ENCODE data around the gene CD58. TPM values are rescaled to one million over a fixed set of nuclear protein-coding genes. Genes with fewer than 3 reads are reported as not detected.

Gene CD58
- total RNA-seq, 1 donor from 2014 or later, result 20.6 TPM

DNA sequence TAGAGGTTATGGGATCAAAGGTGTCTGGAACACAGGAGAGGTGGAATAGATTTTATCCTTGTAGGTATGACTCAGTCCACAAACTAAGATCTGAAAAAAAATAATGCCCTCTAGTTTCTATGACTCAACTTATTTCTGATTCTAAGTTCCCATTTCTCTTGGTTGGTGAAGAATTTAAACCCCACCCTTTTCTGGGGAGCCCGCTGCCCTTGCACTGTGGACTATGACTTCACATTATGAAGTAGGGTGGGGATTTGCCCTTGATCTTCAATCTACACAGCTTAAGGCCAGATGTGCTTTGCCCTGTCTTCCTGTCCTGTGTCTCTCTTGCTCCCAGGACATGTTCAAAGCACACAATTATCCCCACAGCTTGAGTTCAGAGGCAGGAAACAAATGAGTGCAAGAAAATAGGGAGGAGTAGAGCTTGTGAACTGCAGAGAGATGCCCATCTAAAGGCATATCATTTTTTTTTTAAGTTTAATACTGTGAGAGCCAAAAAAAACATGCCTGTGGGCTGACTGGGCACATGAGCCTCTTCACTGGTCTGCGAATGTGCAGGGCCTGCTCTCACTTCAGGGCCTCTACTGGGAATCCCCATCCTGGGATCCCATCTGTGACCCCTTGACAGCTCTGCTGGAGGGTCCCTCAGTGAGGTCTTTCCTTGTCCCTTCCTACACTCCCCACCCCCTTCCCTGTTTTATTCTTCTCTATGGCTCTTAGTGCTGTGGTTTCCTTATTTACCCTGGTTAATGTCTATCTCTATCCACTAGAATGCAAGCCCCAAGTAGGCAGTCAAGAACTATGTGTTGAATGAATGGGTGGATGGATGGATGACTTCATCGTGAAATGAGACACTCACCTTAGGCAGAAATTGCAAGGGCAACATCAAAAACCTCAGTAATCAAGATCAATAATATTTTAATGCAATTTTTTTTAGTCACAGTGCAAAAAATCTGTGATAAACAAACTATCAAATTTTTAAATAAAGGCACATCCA lies 61.5 kb downstream of the CD58 start:
- DNase-seq, result no peak

DNA sequence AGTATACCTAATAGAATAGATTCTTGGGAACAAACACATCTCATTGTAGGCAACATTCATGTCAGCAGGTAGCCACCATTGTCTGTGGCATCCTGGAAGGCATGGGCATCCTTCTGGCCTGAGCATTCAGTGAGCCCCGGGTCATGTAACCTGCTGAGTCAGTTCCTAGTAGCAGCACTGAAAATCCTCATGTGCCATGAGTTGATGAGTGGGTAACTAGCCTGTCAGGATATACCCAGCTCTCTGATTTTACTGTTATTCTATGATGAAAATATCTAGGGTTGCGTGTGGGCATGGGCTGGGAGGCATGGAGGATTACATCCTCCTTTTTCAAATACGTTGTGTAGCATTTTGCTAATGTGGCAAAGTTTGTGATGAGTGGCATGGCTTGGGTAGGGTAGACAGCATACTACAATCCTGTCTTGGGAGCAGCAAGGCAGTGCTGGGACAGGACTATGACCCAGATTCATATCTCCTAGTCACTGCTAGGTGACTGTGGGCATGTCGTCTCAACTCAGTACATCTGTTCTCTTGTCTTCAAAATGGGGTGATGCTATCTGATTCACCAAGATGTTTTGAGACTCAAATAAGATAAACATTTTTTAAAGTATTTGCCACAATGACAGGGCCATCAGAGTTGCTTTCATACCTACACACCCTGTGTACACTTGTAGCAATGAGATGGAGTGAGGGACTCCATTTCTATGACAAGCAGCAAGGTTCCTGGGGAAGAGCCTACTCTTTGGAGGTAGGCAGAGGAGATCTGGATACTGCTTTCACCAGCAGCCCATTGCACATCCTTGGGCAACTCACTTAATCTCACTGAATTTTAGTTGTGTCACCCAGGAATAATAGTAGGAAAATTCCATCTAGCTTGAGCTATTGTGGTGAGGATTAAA lies 62.5 kb downstream of the CD58 start:
- no peak for DNase-seq

DNA sequence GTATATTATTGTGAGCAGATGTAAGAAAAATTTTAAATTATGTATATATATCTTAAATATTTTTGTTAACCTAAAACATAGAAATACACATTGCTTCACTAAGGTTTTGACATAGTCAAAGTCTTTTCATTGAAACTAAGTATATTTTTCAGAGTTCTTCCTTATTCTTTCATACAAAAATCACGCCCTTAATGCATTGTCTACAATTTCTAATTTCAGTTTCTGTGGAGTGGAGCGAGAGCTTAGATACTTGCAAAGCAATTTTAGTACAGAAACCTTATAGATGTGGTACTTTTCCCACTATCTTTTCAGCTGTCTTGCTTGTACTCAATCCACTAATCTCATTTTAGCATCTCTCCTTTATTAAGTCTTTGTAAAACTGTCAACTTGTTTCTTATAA lies 63.2 kb downstream of the CD58 start:
- no peak for DNase-seq

DNA sequence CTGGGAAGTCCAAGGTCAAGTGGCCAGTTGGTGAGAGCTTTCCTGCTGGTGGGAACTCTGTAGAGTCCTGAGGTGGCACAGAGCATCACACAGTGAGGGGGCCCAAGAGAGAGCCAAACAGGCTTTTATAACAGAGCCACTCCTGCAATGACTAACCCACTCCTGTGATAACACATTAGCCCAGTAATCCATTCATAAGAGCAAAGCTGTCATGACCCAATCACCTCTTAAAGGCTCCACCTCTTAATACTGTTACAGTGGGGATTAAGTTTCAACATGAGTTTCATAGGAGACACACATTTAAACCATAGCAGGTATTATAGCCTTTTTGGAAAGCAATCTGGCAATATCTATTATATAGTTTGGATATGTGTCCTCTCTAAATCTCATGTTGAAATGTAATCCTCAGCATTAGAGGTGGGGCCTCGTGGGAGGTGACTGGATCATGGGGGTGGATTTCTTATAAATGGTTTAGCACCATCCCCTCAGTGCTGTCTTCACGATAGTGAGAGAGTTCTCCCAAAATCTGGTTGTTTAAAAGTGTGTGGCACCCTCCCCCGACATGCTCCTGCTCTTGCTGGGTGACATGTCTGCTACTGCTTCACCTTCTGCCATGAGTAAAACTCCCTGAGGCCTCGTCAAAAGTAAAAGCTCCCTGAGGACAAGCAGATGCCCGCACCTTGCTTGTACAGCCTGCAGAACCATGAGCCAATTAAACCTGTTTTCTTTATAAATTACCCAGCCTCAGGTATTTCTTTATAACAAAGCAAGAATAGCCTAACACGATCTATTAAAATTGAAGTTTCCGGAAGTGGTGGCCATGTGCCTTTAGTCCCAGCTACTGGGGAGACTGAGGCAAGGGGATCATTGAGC lies 64.5 kb downstream of the CD58 start:
- DNase-seq, result no peak

DNA sequence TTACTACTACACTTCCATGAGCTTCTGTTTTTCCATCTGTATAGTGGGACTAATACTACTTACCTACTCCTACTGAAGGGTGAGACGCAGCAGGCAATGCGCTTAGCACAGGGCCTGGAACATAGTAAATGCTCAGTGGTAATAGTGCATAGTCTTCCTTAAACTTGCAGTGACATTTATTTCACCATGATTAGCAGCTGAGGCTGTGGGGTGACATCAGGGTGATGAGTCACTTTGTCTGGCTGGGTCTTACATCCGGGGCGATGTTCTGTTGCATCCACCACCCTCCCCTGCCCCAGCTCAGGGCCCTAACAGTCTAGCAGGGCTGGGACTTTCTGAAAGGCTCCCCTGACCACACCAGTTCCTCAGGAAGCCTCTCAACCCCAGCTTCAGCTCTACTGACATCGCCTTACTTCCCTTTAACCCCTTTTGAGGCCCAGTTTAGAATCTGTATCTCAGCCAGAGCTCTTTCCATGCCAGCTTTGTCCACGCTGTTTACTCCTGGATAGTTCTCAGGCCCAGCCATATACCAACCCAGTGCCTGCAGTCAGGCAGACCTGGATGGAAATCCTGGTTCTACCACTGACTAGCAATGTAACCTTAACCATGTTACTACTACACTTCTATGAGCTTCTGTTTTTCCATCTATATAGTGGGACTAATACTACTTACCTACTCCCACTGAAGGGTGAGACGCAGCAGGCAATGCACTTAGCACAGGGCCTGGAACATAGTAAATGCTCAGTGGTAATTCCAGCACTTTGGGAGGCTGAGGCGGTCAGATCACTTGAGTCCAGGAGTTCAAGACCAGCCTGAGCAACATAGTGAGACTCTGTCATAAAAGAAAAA lies 66.3 kb downstream of the CD58 start:
- DNase-seq, result no peak

DNA sequence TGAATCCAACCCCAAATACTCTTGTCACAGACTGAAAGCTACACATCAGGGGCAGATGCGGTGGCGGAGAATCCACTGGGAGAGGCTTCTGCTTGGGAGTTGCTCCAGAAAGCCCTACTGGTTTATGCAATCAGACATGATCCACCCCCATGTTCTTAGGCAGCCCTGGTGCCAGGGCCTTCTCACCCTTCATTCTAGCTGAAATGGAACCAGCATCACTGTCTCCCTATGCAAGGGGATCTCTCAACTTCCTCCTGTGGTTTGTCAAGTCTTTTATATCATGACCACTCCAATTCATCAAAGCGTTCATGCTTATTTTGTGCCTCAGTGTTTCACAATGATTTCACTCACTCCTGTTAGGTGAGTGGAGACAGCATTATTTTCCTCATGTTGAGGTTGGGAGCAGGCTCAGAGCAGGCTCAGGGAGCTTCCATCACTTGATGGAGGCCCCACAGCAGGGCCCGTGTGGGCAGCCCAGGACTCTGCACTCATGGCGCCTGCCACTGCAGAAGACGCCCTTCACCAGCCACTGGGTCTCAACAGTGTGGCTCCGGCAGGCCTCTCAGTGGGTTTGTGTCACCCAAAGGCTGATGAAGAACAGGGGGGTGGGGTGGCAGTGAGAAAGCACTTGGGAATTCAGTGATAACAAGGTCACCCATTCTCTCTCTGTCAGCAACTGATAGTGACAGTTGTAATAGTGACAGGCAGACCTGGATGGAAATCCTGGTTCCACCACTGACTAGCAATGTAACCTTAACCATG lies 67.1 kb downstream of the CD58 start:
- no peak for DNase-seq

DNA sequence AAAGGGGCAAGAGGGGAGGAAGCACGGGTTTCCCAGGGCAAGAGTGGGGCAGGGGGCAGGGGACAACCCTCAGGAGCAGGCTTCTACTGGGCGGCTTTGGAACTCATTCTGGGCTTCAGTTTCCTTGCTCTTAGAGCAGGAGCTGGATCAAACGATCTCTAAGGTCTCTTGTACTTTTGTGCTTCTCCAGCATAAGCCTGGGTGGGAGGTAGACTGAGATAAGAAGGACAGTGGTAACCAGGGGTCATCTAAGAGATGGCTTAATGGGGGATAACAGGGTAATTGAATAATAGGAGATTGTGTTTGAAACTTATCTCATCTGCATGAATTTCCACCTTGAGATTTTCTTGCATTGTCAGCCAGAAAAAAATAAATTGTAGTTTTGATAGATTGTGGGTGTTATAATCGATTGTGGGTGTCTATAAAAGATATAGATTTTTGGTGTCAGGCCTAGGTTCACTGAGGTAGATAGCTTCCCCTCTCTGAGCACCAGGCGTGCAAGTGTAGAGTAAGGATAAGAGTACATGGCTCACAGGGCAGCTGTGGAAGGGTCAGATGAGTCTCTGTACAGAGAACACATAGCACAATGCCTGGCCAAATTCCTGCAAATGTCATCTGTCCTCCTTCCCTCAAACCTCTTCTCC lies 68.0 kb downstream of the CD58 start:
- DNase-seq, result no peak

DNA sequence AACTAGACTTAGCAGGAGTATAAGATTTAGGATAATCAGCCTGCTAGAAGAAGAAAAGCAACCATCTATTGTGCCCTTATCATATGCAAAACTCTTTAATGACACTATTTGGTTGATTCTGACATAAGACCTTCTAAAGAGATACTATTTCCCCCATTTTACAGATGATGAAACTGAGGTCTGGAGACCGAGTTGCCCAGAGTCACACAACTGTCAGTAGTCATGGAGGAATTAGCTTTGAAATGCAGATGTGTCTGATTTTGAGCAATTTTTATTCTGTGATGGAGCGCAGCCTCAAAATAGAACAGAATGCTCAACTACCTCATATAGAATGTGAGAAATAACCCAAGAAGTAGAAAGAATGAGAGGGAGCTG lies 69.0 kb downstream of the CD58 start:
- no peak for DNase-seq

DNA sequence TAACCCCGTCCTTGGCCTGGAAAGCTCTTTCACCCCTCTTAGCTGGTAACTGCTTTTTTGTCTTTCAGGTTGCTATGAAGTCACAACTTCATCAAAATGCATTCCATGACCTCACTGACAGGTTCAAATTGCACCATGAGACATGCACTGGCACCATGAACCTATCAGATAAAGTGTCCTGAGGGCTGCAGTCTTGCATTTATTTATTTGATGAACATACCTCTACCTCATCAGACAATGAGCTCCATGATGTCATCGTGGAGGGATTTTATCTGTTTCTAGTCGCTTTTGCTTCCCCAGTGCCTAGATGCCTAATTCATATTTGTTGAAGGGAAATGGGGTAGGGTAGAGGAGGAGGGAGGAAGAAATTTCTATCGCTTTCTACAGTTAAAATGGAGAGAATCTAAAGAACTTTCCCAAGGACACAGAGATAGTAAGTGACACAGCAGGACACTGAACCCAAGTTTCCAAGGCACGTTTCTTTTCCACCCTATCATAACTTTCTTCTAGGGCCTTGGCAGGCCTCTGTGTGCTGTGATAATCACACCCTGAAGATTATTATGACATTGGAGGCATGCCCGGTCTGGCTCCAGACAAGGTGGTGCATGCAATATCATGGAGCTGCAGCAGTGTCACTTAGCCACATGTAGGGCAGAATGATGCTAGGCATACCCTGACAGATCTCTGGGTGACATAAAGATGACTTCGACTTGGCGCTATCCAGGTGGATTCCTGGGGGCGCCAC lies 69.5 kb downstream of the CD58 start:
- DNase-seq, result no peak

DNA sequence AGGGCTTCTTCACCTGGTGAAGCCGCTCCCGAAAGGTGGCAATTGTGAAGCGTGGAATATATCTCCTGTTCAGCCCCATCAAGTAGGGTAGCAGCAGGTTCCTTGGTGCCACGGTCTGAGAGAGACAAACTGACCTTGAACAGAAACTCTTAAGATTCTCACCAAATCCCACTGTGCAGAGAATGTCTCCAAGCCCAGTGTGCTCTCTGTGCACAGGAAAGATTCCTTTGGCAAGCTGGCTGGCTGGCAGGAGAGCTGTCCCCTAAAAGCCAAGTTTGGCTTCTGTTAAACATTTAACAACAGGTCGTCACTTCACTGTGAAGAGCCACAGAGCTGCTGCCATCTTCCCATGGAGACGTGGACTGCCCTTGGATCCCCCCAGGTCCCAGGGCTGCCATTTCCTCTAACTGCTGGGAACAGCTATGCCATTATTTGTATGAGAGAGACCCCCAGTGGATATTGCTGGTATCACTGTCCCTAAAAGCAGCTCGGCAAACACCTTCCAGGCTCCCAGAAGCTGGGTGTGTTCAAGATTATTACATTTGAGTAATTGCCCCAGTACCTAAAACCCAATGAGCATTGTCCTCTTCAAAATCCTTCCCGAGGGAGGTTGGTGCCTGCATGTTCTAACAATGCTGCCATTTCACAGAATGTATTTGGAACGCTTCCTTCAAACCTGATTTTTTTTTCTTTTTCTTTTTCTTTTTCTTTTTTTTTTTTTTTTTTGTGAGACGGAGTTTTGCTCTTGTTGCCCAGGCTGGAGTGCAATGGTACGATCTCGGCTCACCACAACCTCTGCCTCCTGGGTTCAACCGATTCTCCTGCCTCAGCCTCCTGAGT lies 71.8 kb downstream of the CD58 start:
- DNase-seq, result peak; percentile 83

DNA sequence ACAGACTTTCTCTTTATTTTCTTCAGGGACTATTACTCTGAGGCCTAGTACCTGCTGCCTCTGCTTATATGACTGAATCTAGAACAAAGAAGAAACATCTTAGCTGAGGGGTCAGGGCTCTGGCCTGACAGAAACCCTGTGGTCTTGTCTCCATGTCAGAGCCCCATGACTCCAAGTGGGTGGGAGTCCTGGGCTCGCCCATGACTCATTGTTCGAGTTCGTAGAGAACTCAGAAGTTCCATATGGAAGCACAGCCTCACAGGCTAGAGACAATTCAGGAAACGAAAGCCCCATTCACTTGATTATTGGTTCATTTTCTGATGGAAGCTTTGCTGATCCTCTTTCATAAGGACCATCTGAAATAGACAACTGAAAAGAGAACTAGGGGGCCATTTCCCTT lies 73.2 kb downstream of the CD58 start:
- no peak for DNase-seq

DNA sequence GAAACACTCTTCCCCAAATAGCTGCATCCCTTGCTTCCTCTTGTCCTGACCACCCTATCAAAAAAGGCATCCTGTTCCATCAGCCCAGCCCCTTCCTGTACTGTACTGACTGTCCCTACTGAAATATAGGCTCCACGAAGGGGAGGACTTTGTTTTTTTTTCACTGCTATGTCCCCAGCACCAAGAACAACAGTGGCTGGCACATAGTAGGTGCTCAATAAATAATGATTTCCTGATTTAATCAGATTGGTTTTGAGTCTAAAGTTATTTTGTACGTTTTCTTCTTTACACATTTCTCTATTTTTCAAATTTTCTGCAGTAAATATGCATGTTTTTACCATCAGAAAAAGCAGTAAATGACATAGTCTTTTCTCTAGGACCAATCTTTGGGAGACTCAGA lies 73.9 kb downstream of the CD58 start:
- no peak for DNase-seq

DNA sequence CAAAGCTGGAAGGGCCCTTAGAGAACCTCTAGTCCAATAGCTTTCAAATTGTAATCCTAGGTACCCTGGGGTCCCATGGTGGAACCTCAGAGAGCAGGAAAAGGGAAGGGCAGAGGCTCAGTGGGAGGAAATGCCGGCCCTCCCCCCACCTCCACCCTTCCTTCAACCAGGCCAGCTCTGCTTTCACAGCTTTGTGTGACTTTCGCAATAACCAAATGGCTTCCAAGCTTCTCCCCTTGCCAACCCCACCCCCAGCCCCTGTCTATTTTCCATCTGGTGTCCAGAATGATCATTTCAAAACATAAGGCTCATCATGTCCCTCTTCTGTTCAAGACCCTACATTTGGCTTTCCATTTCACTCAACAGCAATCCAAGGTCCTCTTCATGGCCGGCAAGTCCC lies 74.4 kb downstream of the CD58 start:
- DNase-seq, result no peak

DNA sequence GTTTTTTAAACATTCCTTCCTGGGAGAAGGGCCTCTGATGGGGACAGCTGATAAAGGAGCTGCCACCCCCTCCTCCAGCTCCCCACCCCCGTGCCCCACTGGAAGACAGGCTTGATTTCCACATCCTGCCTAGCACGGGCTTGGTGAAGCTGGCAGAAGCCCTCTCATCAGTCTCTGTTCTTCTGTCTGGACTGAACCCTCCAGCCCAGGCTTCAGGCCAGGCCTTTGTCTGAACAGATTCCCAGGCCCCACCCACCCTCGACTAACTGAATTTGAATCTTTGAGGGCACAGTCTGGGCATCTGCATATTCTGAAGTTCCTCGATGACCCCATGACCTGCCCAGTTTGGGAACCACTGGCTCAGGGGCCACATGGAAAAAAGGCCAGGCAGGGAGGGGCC lies 75.3 kb downstream of the CD58 start:
- no peak for DNase-seq

DNA sequence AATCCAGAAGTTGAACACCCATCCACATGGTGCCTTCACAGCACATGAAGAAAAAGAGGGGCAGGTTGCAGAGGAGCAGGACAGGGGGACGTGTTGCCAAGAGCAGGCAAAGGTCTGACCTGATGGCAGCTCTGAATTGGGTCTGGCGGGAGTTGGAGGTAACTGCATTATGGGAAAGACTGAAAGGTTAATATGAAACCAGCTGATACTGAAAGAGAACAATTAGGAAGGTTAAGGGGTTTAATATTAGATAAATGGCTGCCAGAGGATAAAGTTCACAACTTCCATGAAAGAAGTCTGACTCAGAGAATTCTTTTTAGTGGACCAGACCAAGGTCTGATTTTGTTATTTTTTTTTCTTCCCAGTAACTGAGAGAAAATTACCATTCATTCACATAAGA lies 76.1 kb downstream of the CD58 start:
- DNase-seq, result no peak

DNA sequence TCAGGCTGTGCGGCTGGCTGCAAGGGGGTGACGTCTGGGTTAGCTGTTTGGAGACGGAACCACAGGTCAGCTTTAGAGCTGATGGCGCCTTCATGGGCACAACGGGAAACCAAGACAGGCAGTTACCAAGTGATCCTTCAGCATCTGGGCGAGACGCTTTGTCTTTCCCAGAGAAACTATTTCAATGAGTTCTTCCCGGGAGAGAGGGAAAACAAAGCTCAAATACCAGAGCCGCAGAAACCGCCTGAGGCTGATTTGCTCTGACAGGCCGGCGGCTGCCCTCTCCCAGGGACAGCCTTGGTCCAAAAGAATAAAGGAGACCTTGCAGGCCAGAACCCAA lies 76.5 kb downstream of the CD58 start:
- DNase-seq, result no peak

DNA sequence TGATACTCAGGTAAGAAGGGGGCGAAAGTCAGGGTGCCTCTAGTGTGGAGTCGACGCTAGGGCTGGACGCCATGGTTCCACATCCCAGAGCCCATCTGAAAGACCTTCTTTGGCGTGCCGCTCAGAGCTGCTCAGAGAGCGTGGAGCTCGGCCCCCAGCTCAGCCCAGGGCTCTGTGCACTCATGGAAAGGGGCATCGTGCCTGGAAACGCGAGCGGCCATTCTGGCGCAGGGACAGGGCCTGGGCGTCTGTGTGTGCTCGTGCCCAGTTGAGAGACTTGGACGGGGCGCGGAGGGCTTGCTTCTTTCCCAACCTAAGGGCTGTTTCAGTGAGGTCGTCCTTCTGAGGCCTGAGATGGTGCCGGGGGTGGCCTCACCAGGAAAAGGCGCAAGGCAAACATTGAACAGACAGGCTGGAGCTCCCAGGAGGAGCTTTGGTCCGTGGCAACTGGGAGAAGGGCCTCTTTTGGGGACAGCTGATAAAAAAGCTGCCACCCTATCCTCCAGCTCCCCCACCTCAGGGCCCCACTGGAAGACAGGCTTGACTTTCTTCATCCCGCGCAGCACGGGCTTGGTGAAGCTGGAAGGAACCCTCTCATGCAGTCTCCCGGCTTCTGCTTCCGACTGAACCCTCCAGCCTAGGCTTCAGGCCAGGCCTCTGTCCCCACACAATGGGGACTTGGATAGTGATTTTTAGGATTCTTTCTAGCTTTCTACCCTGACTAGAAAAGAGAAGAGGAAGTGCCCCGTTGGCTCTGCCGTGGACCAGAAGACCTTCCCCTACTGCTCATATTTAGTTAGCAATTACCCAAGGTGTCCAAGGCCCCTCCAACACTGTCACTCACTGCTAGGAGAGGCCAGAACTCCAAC lies 77.1 kb downstream of the CD58 start:
- no peak for DNase-seq

Data from tongue (tissue), 2 donors.